DND-41 (cell line): ENCODE results near the gene JCAD.

Source experiments
- ATAC-seq: fragments of 200-7000 bp; cut with Tn5 transposase; 3 replicates; pipeline ENCODE4 v1.9.1; 2021; ENCODE audit warnings: low read depth; ENCODE audit not compliant: insufficient read depth
- DNase-seq: peaks from one replicate; pipeline ENCODE4 v3.0.0-alpha.2; 2020
- H2AFZ ChIP-seq: 2 replicates; pipeline ENCODE4 v1.6.0; 2012; ENCODE audit warnings: low read depth, low read length
- H3K27ac ChIP-seq: 2 replicates; pipeline ENCODE4 v1.5.1; 2012; ENCODE audit warnings: low read length, inconsistent platforms
- H3K27me3 ChIP-seq: fragments of 200-600 bp; sonication (generic); 2 replicates; pipeline ENCODE4 v1.6.0; 2012; ENCODE audit warnings: low read length, mild to moderate bottlenecking, inconsistent platforms; ENCODE audit not compliant: insufficient read depth, poor library complexity
- H3K36me3 ChIP-seq: 2 replicates; pipeline ENCODE4 v1.5.1; 2012; ENCODE audit warnings: low read length, inconsistent platforms; ENCODE audit not compliant: insufficient read depth
- H3K4me1 ChIP-seq: 2 replicates; pipeline ENCODE4 v1.5.1; 2012; ENCODE audit warnings: mild to moderate bottlenecking, low read length; ENCODE audit not compliant: insufficient read depth
- H3K4me2 ChIP-seq: 2 replicates; pipeline ENCODE4 v1.6.0; 2012; ENCODE audit warnings: mild to moderate bottlenecking, moderate library complexity, low read length, inconsistent platforms; ENCODE audit not compliant: insufficient read depth
- H3K4me3 ChIP-seq, 2 experiments: fragments of 200-600 bp in 1 of 2; shearing (Covaris generic) in 1 of 2; 2 replicates each; pipeline ENCODE4 v1.5.1; 2012 to 2016; ENCODE audit warnings: inconsistent platforms in 2 of 2, low read length in 2 of 2, mild to moderate bottlenecking in 2 of 2, low read depth in 1 of 2, moderate library complexity in 1 of 2
- H3K79me2 ChIP-seq: 2 replicates; pipeline ENCODE4 v1.6.0; 2012; ENCODE audit warnings: low read length, inconsistent platforms; ENCODE audit not compliant: insufficient read depth
- H3K9ac ChIP-seq: 2 replicates; pipeline ENCODE4 v1.6.0; 2012; ENCODE audit warnings: low read depth, mild to moderate bottlenecking, inconsistent platforms, low read length, moderate library complexity
- H3K9me3 ChIP-seq: 2 replicates; pipeline ENCODE4 v1.5.1; 2012; ENCODE audit warnings: low read length, moderate library complexity, mild to moderate bottlenecking, inconsistent platforms; ENCODE audit not compliant: insufficient read depth, severe bottlenecking
- H4K20me1 ChIP-seq: 2 replicates; pipeline ENCODE4 v1.6.0; 2012; ENCODE audit warnings: low read length; ENCODE audit not compliant: insufficient read depth
- EZH2 ChIP-seq: IDR thresholded peaks from 3 replicates; pipeline ENCODE4 v1.6.1; 2012; ENCODE audit warnings: borderline replicate concordance, low read depth, mild to moderate bottlenecking, moderate library complexity, low read length, inconsistent platforms; ENCODE audit not compliant: severe bottlenecking
- TF ChIP-seq, protein P1 (sequence below): IDR thresholded peaks from 2 replicates; pipeline ENCODE4 v1.5.1; 2012; ENCODE audit warnings: borderline replicate concordance, low read length, moderate library complexity, mild to moderate bottlenecking; ENCODE audit not compliant: poor library complexity, severe bottlenecking; ENCODE audit errors: extremely low read depth

Gene JCAD

DNA sequence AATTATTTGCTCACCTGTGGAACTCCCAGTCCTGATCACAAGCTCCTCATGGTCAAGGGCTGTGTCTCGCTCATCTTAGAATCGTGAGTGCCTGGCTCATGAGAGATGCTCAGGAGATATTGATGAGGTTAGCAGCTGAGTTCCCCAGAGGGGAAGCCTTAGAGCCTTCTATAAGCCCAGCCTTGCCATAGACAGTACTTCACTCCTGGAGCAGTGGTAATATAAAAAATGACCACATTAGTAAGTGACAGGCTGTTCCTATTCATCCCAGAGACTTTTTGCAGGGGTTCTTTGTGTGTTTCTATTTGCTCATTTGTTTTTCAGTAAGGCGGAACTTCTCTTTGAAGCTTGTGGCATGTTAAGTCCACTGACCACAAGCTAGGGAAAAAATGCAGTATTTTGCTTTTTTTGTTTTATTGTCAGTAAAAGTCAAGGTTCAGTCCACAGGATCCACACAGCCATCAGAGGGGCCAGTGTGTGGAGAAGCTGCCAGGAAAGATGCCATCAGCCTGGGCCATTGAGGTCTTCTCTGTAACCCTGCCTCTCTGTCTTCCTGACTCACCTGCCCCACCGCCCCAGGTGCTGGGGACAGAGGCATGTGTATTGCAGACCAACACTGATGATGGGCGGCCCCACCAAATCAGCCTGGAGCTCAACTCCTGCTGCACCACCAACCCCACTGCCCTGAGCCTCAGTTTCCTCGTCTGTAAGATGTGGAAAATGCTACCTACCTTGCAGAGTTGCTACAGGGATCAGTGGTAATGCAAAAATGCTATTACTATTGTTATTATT, 36.4 kb upstream of the JCAD start:
- no peaks in the 10 kb centered on the region for H3K9me3 ChIP-seq
- no peaks in the 10 kb centered on the region for H4K20me1 ChIP-seq
- no peak for DNase-seq
- H3K9ac ChIP-seq, result no peak overlapping the region
- no peak overlapping the region for H2AFZ ChIP-seq
- no peak overlapping the region for H3K4me2 ChIP-seq
- no peak for ATAC-seq
- H3K4me1 ChIP-seq, result no peaks in the 10 kb centered on the region
- H3K79me2 ChIP-seq, result no peaks in the 10 kb centered on the region
- H3K36me3 ChIP-seq, result no peaks in the 10 kb centered on the region
- H3K27ac ChIP-seq, result no peak overlapping the region
- TF ChIP-seq, protein P1, sequence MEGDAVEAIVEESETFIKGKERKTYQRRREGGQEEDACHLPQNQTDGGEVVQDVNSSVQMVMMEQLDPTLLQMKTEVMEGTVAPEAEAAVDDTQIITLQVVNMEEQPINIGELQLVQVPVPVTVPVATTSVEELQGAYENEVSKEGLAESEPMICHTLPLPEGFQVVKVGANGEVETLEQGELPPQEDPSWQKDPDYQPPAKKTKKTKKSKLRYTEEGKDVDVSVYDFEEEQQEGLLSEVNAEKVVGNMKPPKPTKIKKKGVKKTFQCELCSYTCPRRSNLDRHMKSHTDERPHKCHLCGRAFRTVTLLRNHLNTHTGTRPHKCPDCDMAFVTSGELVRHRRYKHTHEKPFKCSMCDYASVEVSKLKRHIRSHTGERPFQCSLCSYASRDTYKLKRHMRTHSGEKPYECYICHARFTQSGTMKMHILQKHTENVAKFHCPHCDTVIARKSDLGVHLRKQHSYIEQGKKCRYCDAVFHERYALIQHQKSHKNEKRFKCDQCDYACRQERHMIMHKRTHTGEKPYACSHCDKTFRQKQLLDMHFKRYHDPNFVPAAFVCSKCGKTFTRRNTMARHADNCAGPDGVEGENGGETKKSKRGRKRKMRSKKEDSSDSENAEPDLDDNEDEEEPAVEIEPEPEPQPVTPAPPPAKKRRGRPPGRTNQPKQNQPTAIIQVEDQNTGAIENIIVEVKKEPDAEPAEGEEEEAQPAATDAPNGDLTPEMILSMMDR, result no peak
- H3K27me3 ChIP-seq, result no peaks in the 10 kb centered on the region
- no peak overlapping the region for H3K4me3 ChIP-seq

DNA sequence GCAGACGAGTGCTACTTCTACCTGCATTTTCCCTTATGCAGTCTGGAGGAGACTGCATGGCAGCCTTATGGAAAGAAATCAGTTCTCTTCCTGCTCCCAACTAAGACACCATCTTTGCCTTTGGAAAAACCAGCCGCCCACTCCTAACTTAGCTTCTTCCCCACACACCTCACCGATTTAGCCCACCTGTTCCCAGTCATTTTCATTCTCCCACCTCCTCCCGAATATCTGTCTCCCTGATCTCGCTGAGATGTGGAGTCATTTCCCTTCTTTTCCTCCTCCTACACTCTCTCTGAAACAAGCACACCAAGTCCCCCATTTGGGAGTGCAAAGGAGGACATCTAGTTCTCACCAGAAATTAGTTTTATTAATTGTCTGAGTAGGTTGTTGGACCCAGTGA, 35.2 kb upstream of the JCAD start:
- H3K9ac ChIP-seq, result no peak overlapping the region
- H3K9me3 ChIP-seq, result no peaks in the 10 kb centered on the region
- TF ChIP-seq EZH2, result no peak
- TF ChIP-seq, protein P1, result no peak
- H3K79me2 ChIP-seq, result no peaks in the 10 kb centered on the region
- no peak overlapping the region for H3K27ac ChIP-seq
- H4K20me1 ChIP-seq, result no peaks in the 10 kb centered on the region
- no peak overlapping the region for H3K4me2 ChIP-seq
- no peaks in the 10 kb centered on the region for H3K4me1 ChIP-seq
- no peak overlapping the region for H2AFZ ChIP-seq
- no peak overlapping the region for H3K4me3 ChIP-seq
- DNase-seq (no peak), ATAC-seq (no peak)
- H3K36me3 ChIP-seq, result no peaks in the 10 kb centered on the region
- no peaks in the 10 kb centered on the region for H3K27me3 ChIP-seq

GRCh38 chr10:30093303-30093950, 34.0 kb upstream of the JCAD start:
- TF ChIP-seq EZH2, result no peak
- TF ChIP-seq, protein P1, result no peak
- DNase-seq, result no peak
- H3K36me3 ChIP-seq, result no peaks in the 10 kb centered on the region
- H3K27me3 ChIP-seq, result no peaks in the 10 kb centered on the region
- H3K4me3 ChIP-seq, result no peak overlapping the region
- no peaks in the 10 kb centered on the region for H4K20me1 ChIP-seq
- no peak overlapping the region for H3K4me2 ChIP-seq
- no peaks in the 10 kb centered on the region for H3K4me1 ChIP-seq
- H3K27ac ChIP-seq, result no peak overlapping the region
- no peak for ATAC-seq
- H3K9me3 ChIP-seq, result no peaks in the 10 kb centered on the region
- H3K9ac ChIP-seq, result no peak overlapping the region
- no peaks in the 10 kb centered on the region for H3K79me2 ChIP-seq
- no peak overlapping the region for H2AFZ ChIP-seq
